Small intestine (tissue), 7 donors: ENCODE measurements around the gene BARHL1. TPM values are rescaled to one million over a fixed set of nuclear protein-coding genes. Genes with fewer than 3 reads are reported as not detected.
A peak's percentile ranks its signal among the peaks of the same experiment; 100 is the strongest.

Source experiments
- DNase-seq, 2 donors: peaks; one replicate each; pipeline versions ENCODE4 v3.0.0 to v3.0.0-alpha.2; 2013
- FAIRE-seq: peaks from 2 replicates; lab custom pipeline; 2012; peaks lifted over from hg19 to GRCh38; lab: Jason Lieb, UNC
- H3K27ac ChIP-seq, 3 donors: one replicate each; pipeline ENCODE4 v1.5.1; 2013; ENCODE audit warnings: low read length in 2 of 3, mild to moderate bottlenecking in 2 of 3, control low read depth in 1 of 3, inconsistent platforms in 1 of 3, low read depth in 1 of 3, moderate library complexity in 1 of 3
- H3K27me3 ChIP-seq, 3 donors: one replicate each; pipeline ENCODE4 v1.6.1; 2013; ENCODE audit warnings: low read length in 3 of 3, inconsistent platforms in 1 of 3; ENCODE audit not compliant: control insufficient read depth in 3 of 3, insufficient read depth in 3 of 3
- H3K36me3 ChIP-seq, 3 donors: one replicate each; pipeline ENCODE4 v1.6.1; 2013; ENCODE audit warnings: low read length in 3 of 3, inconsistent platforms in 1 of 3, low read depth in 1 of 3, mild to moderate bottlenecking in 1 of 3, moderate library complexity in 1 of 3; ENCODE audit not compliant: control insufficient read depth in 3 of 3, insufficient read depth in 2 of 3
- H3K4me1 ChIP-seq, 3 donors: one replicate each; pipeline ENCODE4 v1.6.1; 2013; ENCODE audit warnings: low read length in 2 of 3, inconsistent platforms in 1 of 3, low read depth in 1 of 3, mild to moderate bottlenecking in 1 of 3, moderate library complexity in 1 of 3; ENCODE audit not compliant: control insufficient read depth in 3 of 3, insufficient read depth in 2 of 3
- H3K4me3 ChIP-seq, 3 donors: one replicate each; pipeline ENCODE4 v1.5.1; 2013; ENCODE audit warnings: low read length in 3 of 3, control low read depth in 1 of 3, inconsistent platforms in 1 of 3, low read depth in 1 of 3, mild to moderate bottlenecking in 1 of 3, moderate library complexity in 1 of 3
- H3K9me3 ChIP-seq, 2 donors: one replicate each; pipeline ENCODE4 v1.6.1; 2013; ENCODE audit warnings: low read depth in 1 of 2, low read length in 1 of 2; ENCODE audit not compliant: control insufficient read depth in 2 of 2, insufficient read depth in 1 of 2
- WGBS, 3 donors: extraction: QIAGEN DNeasy Blood & Tissue Kit; methylation state at CpG; one replicate each; pipeline ENCODE4 v1.1.7; 2013; 5-methylcytosine and 5-hydroxymethylcytosine counted together
- polyA plus RNA-seq, 4 donors: library from polyadenylated mRNA; stranded (reverse) in 3 of 4; unstranded in 1 of 4; fragments of 200-250 nt in 3 of 4; fragments of 120-200 nt in 1 of 4; gene quantifications; one replicate each; pipeline versions ENCODE4 v1.2.1 to v1.2.3, GENCODE V29; 2013
- donor health status: healthy with polysubstance abuse.
- donor health status: control.
- donor health status: control.
- donor health status: Bipolar disorder and iron deficiency.
- donor health status: healthy.

Gene BARHL1
- polyA plus RNA-seq, 4 donors = not detected

- 93 to 98% (median 94%) methylated on average over 4 of the region's 4 CpGs for WGBS, 3 donors
- DNase-seq = no peak
- Histone ChIP-seq H3K4me3 (no peak overlapping the region), H3K36me3 (no peaks in the 10 kb centered on the region), H3K27me3 (peaks cover 0 to 35% (median 3%) of the 10 kb centered on the region in 3 donors), H3K4me1 (peaks cover 0 to 18% (median 0%) of the 10 kb centered on the region in 3 donors), H3K9me3 (no peaks in the 10 kb centered on the region), H3K27ac (no peak overlapping the region)
- no peak for FAIRE-seq
Observed at GRCh38 chr9:132543251-132543650, 39.2 kb upstream of the BARHL1 start.

- H3K36me3 ChIP-seq = no peaks in the 10 kb centered on the region
- no peak overlapping the region for H3K4me3 ChIP-seq
- H3K9me3 ChIP-seq = no peaks in the 10 kb centered on the region
- peaks cover 0 to 18% (median 0%) of the 10 kb centered on the region in 3 donors for H3K4me1 ChIP-seq
- WGBS, 3 donors = 63 to 80% (median 75%) methylated on average over 21 of the region's 21 CpGs
- no peak for FAIRE-seq
- H3K27ac ChIP-seq = no peak overlapping the region
- no peak for DNase-seq
- H3K27me3 ChIP-seq = peaks cover 0 to 35% (median 3%) of the 10 kb centered on the region in 3 donors
Observed at GRCh38 chr9:132543960-132544359, 38.4 kb upstream of the BARHL1 start.

DNA sequence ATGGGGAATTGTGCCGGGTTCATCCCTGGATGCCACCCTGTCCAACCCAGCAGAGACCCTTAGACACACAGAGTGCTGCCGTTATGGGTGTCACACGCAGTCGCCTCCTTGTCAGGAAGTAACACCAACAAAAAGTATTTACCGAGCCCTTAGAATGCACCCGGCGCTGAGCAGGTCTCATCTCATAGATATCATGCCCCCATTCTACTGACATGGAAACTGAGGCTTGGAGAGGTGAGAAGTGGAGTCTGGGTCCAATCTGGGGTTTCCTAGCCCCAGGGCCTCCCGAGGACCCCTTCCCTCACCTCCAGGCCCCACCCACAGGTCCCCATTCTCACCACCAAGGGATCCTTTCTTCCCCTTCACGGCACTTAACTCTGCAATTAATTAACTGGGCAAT lies 36.8 kb upstream of the BARHL1 start:
- H3K27me3 ChIP-seq = peaks cover 0 to 35% (median 2%) of the 10 kb centered on the region in 3 donors
- H3K27ac ChIP-seq = no peak overlapping the region
- H3K36me3 ChIP-seq = no peaks in the 10 kb centered on the region
- H3K4me3 ChIP-seq = no peak overlapping the region
- no peaks in the 10 kb centered on the region for H3K9me3 ChIP-seq
- peaks cover 0 to 15% (median 0%) of the 10 kb centered on the region in 3 donors for H3K4me1 ChIP-seq
- WGBS, 3 donors = 69 to 83% (median 79%) methylated on average over 9 of the region's 9 CpGs
- DNase-seq (no peak), FAIRE-seq (no peak)

DNA sequence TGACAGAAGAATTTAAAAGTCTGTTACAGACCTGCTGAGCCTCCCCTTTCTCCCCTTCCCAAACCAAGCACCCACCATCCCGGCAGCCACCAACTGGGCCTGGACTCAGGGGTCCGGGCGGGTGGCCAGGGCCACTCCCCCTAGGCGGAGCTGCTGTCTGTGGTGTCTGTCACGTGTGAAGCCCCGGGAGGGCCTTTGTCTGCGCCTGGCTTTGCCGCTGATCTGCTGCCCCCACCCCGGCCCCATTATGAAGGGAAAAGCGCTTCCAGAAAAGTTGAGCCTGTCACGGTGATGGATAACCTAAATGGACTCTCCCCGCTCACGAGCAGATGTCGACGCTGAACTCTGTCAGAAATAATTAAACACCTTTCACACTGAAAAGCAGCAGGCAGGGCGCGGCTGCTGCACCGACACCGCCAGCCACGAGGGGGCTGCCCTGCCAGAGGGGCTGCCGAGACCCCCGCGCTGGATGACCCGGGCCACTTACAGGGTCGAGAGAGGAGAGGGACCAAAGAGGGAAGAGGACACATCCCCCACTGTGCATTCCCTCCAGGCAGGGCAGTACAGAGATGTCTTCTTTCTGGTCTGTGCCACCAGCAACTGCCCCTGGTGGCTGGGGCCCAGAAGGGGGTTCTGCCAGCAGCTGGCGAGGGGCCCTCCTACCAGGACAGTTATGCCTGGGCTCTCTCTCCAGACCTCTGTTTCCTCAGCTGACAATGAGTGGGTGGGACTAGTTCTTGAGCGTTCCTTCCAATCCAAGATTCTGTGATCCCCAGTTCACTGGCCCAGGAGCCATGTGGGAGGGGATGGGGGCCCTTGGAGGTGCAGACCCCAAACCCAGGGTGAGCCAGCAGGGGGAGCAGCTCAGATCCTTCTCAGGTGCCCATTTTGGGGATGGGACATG lies 36.0 kb upstream of the BARHL1 start:
- FAIRE-seq (no peak), DNase-seq (peak in 1 of 2 donors; percentile 43)
- Histone ChIP-seq H3K36me3 (no peaks in the 10 kb centered on the region), H3K4me3 (peak overlapping the region in 1 of 3 donors; percentile 6), H3K9me3 (no peaks in the 10 kb centered on the region), H3K27me3 (peaks cover 0 to 35% (median 2%) of the 10 kb centered on the region in 3 donors), H3K27ac (no peak overlapping the region), H3K4me1 (peaks cover 0 to 15% (median 0%) of the 10 kb centered on the region in 3 donors)
- 2 to 5% (median 4%) methylated on average over 24 to 27 of the region's 27 CpGs for WGBS, 3 donors

DNA sequence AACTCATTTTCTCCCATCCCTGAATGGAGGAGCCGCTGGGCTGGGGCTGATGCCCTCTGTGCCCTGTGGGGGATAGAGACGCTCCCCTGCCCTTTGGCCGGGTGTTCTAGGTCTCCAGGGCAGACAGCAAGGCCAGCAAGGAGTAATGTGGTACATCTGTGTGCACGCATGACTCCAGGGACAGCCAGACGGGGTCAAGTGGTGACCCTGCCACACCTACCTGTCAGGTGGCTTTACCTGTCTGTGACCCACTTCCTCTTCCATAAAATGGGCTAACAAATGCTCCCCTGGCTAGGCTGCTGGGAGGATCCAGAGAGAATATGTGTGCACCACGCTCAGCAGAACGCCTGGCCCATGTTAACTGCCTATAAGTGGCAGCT lies 35.4 kb upstream of the BARHL1 start:
- H3K9me3 ChIP-seq = no peaks in the 10 kb centered on the region
- H3K27ac ChIP-seq = no peak overlapping the region
- peaks cover 0 to 18% (median 0%) of the 10 kb centered on the region in 3 donors for H3K4me1 ChIP-seq
- WGBS, 3 donors = 32 to 66% (median 46%) methylated on average over 7 of the region's 7 CpGs
- H3K27me3 ChIP-seq = peaks cover 0 to 35% (median 2%) of the 10 kb centered on the region in 3 donors
- H3K4me3 ChIP-seq = no peak overlapping the region
- no peak for FAIRE-seq
- DNase-seq = peak in 1 of 2 donors; percentile 37
- no peaks in the 10 kb centered on the region for H3K36me3 ChIP-seq

DNA sequence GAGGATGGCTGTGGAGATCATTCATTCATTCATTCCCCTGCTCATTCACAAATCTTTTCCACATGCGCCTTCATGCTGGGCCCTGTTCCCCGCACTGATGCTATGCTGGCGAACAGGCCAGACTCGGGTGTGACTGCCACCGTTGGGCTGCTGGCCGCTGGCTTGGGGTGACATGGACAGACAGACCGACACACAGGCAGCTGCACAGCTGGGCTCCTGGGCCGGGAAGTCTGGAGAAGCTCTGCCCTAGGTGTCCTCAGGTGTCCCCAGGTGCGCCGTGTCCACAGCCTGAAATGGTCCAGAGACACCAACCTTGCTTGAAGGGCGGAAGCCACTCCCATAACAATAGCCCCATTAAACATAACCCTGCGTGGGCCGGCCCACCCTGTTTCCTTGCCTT lies 35.0 kb upstream of the BARHL1 start:
- H3K27ac ChIP-seq = no peak overlapping the region
- H3K27me3 ChIP-seq = peaks cover 0 to 33% (median 2%) of the 10 kb centered on the region in 3 donors
- no peak overlapping the region for H3K4me3 ChIP-seq
- 81 to 86% (median 83%) methylated on average over 13 of the region's 13 CpGs for WGBS, 3 donors
- H3K9me3 ChIP-seq = no peaks in the 10 kb centered on the region
- DNase-seq (no peak), FAIRE-seq (no peak)
- peaks cover 0 to 20% (median 0%) of the 10 kb centered on the region in 3 donors for H3K4me1 ChIP-seq
- no peaks in the 10 kb centered on the region for H3K36me3 ChIP-seq

DNA sequence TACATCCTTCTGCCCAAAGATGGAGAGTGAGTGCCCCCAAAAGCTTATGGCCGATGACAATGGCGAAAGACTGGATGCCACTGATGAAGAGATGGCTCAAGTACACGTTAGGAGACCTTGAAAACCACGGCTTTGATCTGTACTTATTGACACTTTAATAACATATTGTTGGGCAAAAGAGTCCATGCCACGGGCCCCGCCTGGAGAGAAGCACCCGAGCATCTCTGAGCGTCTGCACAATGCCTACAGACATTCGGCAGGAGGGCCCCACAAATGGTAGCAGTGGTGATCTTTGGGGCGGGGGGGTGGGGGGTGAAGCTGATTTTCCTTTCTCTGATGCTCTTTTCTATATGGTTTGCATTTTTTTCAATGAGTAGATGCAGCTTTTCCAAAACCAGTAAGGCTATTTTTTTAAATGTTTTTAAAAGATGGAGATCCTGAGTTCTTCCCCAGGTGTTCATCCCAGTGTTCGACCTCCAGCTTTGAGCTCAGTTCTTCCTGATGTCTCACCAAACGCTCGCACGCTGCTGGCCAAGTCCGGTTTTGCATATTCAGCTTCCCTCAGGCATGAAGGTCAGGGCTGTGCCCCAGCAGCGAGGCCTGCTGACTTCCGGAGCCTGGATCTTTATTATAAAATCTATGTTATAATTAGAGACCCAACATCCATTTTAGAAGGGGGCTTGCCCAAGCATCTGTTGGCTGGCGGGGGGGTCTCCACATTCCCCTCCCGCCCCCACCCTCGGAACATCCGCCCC lies 34.3 kb upstream of the BARHL1 start:
- 74 to 76% (median 75%) methylated on average over 21 of the region's 21 CpGs for WGBS, 3 donors

More for the DNA sequence above, 34.3 kb upstream of the BARHL1 start:
- H3K4me3 ChIP-seq = no peak overlapping the region
- DNase-seq = no peak
- H3K27me3 ChIP-seq = peaks cover 0 to 31% (median 2%) of the 10 kb centered on the region in 3 donors
- H3K27ac ChIP-seq = no peak overlapping the region
- H3K9me3 ChIP-seq = no peaks in the 10 kb centered on the region
- H3K36me3 ChIP-seq = no peaks in the 10 kb centered on the region
- peaks cover 0 to 20% (median 0%) of the 10 kb centered on the region in 3 donors for H3K4me1 ChIP-seq
- no peak for FAIRE-seq
